ENCODE results near the gene GJA1. TPM values are rescaled to one million over a fixed set of nuclear protein-coding genes. Genes with fewer than 3 reads are reported as not detected.
"Not testable (repeated sequence)": the region's sequence is repeated elsewhere in the genome, so short reads cannot be mapped to it uniquely, and the experiment has no call there.

Gene GJA1
- total RNA-seq, 1 donor from 2014 or later = 140 TPM

GRCh38 chr6:121418346-121418745 is 17.1 kb upstream of the GJA1 start:
- peaks cover 7% of the 10 kb centered on the region for H3K4me1 Mint-ChIP-seq
- H3K27me3 Mint-ChIP-seq (ENCODE audit: low read depth) = no peaks in the 10 kb centered on the region
- TF ChIP-seq, protein P1, sequence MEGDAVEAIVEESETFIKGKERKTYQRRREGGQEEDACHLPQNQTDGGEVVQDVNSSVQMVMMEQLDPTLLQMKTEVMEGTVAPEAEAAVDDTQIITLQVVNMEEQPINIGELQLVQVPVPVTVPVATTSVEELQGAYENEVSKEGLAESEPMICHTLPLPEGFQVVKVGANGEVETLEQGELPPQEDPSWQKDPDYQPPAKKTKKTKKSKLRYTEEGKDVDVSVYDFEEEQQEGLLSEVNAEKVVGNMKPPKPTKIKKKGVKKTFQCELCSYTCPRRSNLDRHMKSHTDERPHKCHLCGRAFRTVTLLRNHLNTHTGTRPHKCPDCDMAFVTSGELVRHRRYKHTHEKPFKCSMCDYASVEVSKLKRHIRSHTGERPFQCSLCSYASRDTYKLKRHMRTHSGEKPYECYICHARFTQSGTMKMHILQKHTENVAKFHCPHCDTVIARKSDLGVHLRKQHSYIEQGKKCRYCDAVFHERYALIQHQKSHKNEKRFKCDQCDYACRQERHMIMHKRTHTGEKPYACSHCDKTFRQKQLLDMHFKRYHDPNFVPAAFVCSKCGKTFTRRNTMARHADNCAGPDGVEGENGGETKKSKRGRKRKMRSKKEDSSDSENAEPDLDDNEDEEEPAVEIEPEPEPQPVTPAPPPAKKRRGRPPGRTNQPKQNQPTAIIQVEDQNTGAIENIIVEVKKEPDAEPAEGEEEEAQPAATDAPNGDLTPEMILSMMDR (IDR thresholded peaks at IDR 0.05; ENCODE audit: unreplicated experiment) = no peak
- H3K27ac Mint-ChIP-seq = no peak overlapping the region
- H3K9me3 Mint-ChIP-seq = peaks cover 8% of the 10 kb centered on the region
- no peak overlapping the region for H3K4me3 Mint-ChIP-seq
- no peaks in the 10 kb centered on the region for H3K36me3 Mint-ChIP-seq
- no peak for DNase-seq (ENCODE audit: low spot score in 2 of 2, unreplicated experiment in 2 of 2)

- no peaks in the 10 kb centered on the region for H3K9me3 Mint-ChIP-seq
- TF ChIP-seq, protein P1 (IDR thresholded peaks at IDR 0.05; ENCODE audit: unreplicated experiment) = no peak
- no peak for DNase-seq (ENCODE audit: low spot score in 2 of 2, unreplicated experiment in 2 of 2)
- H3K27ac Mint-ChIP-seq = no peak overlapping the region
- no peak overlapping the region for H3K4me3 Mint-ChIP-seq
- H3K4me1 Mint-ChIP-seq = peaks cover 25% of the 10 kb centered on the region
- H3K36me3 Mint-ChIP-seq = no peaks in the 10 kb centered on the region
- no peaks in the 10 kb centered on the region for H3K27me3 Mint-ChIP-seq (ENCODE audit: low read depth)
Measured at GRCh38 chr6:121426686-121427085, 8.8 kb upstream of the GJA1 start.

DNA sequence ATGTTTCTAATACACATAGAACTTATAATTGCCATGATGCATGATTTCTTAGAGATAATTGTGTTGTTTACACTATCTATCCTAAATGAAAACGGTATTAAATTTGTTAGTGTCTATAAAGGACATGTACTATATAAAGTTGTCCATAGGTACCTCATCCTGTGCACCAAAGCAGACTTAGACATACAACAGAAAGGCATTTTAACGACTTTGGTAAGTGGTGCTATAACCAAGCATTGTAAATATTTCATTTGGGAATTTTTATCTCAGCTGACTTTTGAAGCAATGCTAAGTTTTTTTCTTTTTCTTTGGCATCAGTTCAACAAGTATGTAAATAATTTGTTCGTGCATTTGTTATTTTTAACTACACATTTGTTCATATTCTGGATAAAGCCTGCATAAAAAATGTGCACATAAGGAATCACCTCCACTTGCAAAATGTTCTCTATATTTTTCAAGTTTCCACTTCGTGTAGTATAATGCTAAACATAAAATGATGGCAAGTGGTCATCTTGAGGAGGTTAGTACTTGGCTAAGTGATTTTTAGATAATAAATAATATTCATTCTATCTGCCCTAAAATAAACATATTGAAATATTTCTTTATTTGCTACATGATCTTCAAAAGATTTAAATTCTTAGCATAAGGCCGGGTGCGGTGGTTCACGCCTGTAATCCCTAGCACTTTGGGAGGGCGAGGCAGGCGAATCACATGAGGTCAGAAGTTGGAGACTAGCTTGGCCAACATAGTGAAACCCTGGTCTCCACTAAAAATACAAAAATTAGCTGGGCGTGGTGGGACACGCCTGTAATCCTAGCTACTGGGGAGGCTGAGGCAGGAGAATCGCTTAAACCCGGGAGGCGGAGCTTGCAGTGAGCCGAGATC is 6.3 kb upstream of the GJA1 start:
- no peak for DNase-seq (ENCODE audit: low spot score in 2 of 2, unreplicated experiment in 2 of 2)
- Mint-ChIP-seq H3K4me1 (peaks cover 29% of the 10 kb centered on the region), H3K36me3 (no peaks in the 10 kb centered on the region), H3K4me3 (no peak overlapping the region), H3K27me3 (ENCODE audit: low read depth) (no peaks in the 10 kb centered on the region), H3K9me3 (no peaks in the 10 kb centered on the region), H3K27ac (no peak overlapping the region)
- TF ChIP-seq, protein P1 (IDR thresholded peaks at IDR 0.05; ENCODE audit: unreplicated experiment) = no peak

DNA sequence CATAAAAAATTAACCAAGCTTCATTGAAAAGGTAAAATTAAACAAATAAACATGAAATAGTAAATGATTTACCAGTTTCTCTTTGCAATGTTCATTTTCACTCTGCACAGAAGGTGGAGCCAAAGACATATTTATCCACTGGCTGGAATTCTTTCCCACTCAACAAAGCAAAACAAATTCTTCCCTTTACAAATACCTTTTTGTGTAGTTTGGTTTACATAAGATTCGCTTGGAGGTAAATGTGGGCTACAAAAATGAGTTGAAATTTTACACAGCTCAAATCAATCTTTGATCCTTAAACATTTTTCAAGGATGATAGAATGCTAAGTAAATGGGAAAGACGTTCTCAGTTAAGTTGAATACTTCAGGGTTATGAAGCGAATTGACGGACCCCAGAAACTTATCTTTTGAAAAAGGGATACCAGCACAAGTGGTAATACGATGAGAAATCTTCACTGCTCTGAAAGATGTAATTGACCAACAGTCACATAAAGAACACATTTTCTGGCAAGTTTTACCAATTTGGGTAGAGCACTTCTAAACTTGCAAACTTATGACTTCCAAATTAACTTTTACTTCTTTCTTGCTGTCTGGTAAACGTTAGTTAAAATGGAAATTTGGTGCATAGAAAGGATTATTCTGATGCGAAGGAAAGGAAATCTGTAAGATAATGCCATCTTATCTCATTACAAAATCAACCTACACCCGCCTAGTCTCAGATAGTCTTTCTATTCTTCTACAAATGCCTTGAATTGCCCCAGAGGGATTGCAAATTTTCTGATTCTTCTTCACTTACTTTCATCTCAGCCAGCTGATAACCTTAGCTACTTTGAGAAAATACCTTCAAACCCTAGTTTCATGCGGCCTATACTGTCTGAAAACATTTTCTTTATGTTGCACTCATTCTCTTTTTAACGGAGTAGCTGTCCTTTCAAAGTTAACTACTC is 4.7 kb upstream of the GJA1 start:
- H3K4me1 Mint-ChIP-seq = peaks cover 39% of the 10 kb centered on the region
- no peak for DNase-seq (ENCODE audit: low spot score in 2 of 2, unreplicated experiment in 2 of 2)
- TF ChIP-seq, protein P1 (IDR thresholded peaks at IDR 0.05; ENCODE audit: unreplicated experiment) = peak; percentile 63
- H3K36me3 Mint-ChIP-seq = no peaks in the 10 kb centered on the region
- H3K27ac Mint-ChIP-seq = peak overlapping the region; percentile 52
- H3K4me3 Mint-ChIP-seq = peak overlapping the region; percentile 18
- H3K27me3 Mint-ChIP-seq (ENCODE audit: low read depth) = no peaks in the 10 kb centered on the region
- H3K9me3 Mint-ChIP-seq = no peaks in the 10 kb centered on the region

GRCh38 chr6:121431776-121432175 is 3.7 kb upstream of the GJA1 start:
- DNase-seq (ENCODE audit: low spot score in 2 of 2, unreplicated experiment in 2 of 2); H3K27ac Mint-ChIP-seq; H3K9me3 Mint-ChIP-seq; H3K27me3 Mint-ChIP-seq (ENCODE audit: low read depth); H3K36me3 Mint-ChIP-seq; H3K4me3 Mint-ChIP-seq: not testable (repeated sequence)
- H3K4me1 Mint-ChIP-seq = peaks cover 38% of the 10 kb centered on the region
